Left colon (tissue), 2 donors: ENCODE measurements around the gene TSSK6. TPM values are rescaled to one million over a fixed set of nuclear protein-coding genes. Genes with fewer than 3 reads are reported as not detected.

Source experiments
- ATAC-seq: fragments of 200-7000 bp; cut with Tn5 transposase; one replicate; pipeline ENCODE4 v1.9.1; 2020; ENCODE audit warnings: mild to moderate bottlenecking, moderate library complexity
- DNase-seq, 2 donors: peaks; one replicate each; pipeline ENCODE4 v3.0.0-alpha.2; 2020
- intact Hi-C, 2 donors: fragments of 100-400 bp; cut with DNase I in 1 of 2; cut with micrococcal nuclease in 1 of 2; formaldehyde crosslinking; loops; one replicate each; pipeline versions ENCODE4 v1.11.2 to v1.14.0; 2022; cut with DNase I, micrococcal nuclease
- total RNA-seq, 2 donors: library from RNA; stranded (reverse); fragmentation: NEBNext Ultra II Directional; extraction: Animal tissue kit (Norgen Biotek cat#: 25700); gene quantifications; one replicate each; pipeline ENCODE4 v1.2.1, GENCODE V29; 2021
- donor health status: DM: no; HTN: no; CAD: no.
- donor health status: DM: yes; HTN: yes; CAD: no.

Gene TSSK6
- total RNA-seq, 2 donors from 2014 or later, result 1.6 to 2.8 TPM

DNA sequence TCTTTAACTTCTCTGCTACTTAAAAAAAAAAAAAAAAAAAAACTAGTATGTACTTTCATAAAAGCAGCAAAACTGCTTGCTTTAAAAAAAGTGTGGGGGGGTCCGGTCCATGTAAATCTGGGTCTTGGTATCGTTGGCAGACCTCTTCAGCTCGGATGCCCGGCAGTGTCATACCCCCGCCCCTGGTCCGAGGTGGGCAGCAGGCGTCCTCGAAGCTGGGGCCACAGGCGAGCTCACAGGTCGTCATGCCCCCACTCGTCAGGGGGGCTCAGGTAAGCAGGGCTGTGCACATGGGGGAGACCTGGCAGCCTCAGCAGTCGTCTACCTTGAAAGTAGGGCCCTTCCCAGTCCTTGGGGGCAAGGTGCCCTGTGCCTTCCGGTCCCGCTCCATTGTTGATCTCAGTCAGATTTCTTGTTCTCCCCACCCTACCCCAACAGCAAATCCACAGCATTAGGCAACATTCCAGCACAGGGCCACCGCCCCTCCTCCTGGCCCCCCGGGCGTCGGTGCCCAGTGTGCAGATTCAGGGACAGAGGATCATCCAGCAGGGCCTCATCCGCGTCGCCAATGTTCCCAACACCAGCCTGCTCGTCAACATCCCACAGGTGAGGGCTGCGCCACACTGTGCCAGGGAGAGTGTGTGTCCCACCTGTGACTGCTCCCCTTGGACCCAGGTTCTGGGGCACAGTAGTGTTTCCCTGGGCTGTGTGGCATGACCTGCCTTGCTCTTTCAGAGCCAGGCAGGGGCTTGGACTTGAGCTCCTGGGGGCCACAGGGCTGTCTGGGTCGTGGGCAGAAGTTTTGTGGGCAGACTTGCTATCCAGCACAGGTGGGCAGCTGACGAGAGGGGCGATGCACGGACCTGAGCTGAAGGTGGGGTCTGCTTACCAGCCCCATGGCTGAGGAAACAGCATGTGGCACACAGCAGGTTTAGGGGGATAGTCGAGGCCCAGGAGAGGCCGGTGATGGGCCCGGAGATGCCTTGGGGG, 19.4 kb downstream of the TSSK6 start:
- intact Hi-C loops, result no loop called here
- DNase-seq (no peak), ATAC-seq (no peak)

DNA sequence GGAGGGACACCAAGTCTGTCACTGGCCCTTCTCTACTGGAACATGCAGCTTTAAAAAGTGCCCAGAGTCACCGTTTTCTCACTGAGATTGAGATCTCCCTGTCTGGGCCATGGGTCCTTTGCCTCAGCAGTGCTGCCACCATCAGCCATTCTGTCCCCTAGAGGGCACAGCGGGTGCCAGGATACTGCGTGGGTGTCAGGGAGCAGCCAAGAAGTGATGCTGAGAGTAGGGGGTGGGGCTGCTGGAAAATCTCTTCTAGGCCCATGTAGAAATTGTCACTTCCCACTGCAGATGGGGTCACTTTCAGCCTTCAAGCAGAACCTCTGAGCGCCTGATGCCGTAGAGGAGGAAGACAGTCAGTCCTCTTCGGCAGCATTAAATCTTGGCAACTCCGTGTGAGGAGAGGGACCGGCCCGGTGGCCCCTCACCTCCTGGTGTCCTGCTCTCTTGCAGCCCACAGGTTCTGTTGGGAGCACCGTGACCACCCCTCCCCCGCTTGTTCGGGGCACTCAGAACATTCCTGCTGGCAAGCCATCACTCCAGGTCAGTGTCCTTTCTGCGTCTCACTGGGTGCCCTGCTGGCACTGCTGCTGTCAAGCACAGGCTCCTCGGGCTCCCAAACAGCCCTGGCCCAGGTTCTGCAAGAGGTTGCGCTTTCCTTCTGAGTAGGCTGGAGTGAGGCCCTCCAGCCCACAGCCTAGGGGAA, 21.4 kb downstream of the TSSK6 start:
- intact Hi-C loops, result loop anchor here in 1 of 2 donors (5.0 kb wide), 1 partner anchor 127 kb away; no protein-coding TSS in a partner anchor
- no peak for ATAC-seq
- DNase-seq, result no peak

DNA sequence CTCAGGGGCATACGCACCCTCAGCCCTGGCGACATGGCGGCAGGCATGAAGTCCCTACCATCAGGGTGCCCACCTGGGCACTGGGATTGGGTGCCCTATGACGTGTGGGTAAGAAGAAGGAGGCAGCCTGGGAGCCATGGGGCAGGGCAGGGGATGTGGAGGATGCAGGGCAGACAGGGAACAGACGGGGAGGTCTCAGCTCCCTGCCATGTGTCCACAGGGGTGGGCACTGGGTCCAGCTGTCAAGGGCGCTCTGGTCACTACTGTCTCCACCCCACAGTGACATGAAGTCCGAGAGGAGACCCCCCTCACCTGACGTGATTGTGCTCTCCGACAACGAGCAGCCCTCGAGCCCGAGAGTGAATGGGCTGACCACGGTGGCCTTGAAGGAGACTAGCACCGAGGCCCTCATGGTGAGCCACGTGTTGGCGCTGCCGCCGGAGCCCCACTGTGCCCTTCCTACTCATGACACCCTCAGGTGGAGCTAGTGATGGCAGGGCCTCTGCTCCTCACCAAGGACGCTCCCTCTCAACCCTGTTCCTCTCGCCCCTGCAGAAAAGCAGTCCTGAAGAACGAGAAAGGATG, 23.2 kb downstream of the TSSK6 start:
- intact Hi-C loops, result loop anchor here in 1 of 2 donors (5.0 kb wide), 1 partner anchor 125 kb away; no protein-coding TSS in a partner anchor
- ATAC-seq (no peak), DNase-seq (no peak)

DNA sequence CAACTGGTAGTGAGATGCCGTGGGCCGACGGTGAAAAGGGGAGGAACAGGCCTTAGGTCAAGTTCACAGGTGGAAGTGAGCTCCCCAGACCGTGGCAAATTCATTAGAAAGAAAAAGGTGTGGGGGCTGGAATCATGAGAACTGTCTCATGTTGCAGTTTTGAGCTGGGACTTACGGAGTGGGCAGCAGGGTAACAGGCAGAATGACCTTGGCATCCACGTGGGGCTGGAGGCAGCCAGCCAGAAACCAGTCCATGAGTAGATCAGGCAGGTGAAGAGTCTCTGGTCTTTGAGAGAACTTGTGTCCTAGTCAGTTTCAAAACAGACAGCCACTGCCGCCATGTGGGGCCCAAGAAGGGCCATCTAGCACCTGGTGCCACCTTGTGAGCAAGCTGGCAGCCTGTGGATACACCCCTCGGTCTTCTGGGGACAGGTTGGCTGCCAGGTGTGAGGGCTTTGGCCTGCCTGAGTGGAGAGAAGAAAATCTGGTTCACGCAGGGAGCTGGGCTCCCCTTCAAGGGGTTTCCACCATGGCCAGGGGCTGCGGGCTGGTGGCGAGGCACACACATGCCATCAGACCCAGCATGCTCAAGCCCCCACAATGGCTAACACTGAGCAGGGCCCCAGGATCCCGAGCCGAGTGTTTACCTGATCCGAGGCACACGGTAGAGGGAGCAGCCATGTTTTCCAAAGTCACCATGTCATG, 23.9 kb downstream of the TSSK6 start:
- ATAC-seq, result no peak
- intact Hi-C loops, result loop anchor here in 1 of 2 donors (5.0 kb wide), 1 partner anchor 124 kb away; no protein-coding TSS in a partner anchor
- no peak for DNase-seq

DNA sequence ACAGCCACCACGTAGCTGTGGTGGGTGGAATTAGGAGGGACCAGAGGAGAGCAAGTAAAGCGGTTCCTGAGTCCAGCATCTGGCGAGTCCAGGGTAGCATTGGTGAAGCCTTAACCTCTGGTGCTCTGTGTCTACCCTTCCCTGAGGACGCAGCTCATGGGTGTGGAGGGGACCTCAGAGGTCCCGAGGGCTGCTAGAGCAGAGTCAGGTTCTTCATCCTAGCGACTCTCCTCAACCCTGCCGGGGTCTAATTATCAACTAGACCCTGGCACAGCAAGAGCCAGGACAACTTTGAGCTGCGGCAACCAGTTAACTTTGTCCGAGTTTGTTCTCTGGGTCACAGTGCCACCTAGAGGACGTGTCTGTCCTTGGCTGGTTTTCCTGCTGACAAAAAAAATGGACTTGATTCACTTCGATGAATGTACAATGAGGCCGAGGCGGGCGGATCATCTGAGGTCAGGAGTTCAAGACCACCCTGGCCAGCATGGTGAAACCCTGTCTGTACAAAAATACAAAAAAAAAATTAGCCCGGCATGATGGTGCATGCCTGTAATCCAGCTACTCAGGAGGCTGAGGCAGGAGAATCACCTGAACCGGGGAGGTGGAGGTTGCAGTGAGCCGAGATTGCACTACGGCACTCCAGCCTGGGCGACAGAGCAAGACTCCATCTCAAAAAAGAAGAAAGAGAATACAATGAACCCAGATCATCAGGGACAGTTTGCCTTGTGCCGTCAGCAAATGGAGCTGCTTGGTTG, 25.0 kb downstream of the TSSK6 start:
- intact Hi-C loops, result loop anchor here in 1 of 2 donors (5.0 kb wide), 1 partner anchor 123 kb away; no protein-coding TSS in a partner anchor
- DNase-seq (peak; percentile 67 to 81), ATAC-seq (peak; percentile 44)

DNA sequence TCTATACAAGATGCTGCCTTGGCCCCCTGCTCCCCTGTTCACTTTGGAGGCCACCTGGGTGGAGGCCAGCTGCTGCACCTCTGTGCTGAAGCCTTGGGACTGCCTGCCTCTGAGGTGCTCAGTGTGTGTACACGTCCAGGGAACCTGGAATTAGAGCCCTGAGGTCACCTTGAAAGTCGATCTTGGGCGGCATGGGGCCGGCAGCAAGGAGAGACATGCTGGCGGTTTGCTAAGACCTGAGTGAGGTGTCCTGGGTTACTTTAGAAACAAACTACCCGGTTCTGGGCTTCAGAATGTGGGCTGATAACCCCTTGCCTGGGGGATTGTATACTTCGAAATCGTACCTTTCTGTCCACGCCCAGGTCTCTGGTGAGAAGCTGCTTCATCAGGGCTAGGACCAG, 25.5 kb downstream of the TSSK6 start:
- intact Hi-C loops, result loop anchor here in 1 of 2 donors (5.0 kb wide), 1 partner anchor 123 kb away; no protein-coding TSS in a partner anchor
- ATAC-seq (peak; percentile 2), DNase-seq (peak in 1 of 2 donors; percentile 36)

DNA sequence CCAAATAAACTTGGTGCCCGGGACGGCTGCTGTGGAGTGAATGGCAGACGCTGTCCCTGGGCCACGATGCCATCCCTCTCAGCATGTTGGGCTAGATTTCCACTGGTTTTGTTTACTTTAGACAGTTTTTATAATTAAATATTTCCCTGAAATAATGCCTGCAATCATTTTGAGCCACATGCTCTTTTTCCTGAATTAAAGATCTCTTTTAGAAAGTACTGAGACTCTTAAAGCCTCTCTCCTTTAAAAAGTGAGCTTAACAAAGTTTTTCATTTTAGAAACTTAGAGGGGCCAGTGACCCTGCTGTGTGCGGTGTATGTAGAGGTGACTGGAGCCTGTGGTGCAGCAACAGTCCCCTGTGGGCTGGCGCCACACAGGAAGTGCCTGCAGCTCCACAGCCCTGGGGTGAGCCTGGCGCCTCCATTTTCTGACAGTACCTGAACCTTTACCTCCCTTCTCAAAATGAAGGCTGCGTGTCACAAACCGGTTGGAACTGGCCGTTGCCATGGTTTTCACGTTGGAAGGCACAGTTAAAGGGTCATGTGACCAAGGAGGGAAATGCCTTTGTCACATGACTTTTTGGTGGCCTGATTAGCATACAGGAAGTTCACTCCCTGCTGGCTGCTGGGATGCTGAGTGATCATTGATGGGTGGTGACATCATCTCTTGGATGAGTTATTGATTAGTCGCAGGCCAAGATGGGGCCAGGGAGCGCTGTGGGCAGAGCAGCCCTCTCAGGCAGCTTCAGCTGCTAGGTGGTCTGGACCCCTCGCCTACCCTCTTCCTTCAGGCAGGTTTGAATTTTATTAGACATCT, 26.3 kb downstream of the TSSK6 start:
- ATAC-seq, result peak; percentile 73
- DNase-seq, result peak; percentile 85 to 89
- intact Hi-C loops, result no loop called here

DNA sequence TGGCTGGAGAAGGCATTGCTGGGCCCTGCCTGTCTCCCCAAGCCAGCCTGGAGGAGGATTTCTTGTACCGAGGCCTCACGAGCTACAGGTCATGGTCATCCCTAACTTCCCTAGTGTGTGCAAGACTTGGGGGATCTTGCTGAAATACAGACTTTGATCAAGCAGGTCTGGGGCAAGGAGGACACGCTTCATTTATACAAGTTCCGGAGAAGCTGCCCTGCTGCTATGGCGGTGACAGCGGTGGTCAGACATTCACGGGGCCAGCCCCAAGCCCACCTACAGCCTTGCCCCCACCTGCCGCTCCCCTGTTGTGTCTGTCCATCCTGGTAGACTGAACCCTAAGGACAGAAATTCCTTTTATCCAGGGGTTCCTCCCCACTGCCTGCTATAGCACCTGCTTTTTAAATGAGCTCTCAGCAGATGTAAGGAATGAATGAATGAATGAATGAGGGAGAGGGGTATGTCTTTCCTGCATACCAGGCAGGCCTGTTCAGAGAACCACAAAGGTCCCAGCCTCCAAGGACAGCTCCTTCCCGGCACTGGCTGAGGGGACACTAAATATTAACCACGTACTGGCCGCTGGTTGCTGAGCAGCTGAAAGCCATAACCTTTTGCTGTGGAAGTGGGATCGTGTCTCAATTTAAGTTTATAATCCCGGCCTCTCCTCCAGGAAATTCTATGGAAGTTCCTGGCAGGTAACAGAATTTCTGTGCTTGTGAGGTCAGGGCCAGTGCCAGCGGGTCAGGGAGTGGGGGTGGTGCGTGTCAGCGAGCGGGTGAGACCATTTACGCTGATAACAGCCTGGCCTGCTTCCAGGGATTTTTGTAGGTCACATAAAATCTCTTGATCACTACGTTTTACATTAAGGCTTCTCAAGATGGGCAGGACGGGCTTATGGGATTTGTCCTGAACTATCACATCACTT, 27.1 kb downstream of the TSSK6 start:
- intact Hi-C loops, result no loop called here
- ATAC-seq (peak; percentile 56), DNase-seq (peak; percentile 72 to 82)

DNA sequence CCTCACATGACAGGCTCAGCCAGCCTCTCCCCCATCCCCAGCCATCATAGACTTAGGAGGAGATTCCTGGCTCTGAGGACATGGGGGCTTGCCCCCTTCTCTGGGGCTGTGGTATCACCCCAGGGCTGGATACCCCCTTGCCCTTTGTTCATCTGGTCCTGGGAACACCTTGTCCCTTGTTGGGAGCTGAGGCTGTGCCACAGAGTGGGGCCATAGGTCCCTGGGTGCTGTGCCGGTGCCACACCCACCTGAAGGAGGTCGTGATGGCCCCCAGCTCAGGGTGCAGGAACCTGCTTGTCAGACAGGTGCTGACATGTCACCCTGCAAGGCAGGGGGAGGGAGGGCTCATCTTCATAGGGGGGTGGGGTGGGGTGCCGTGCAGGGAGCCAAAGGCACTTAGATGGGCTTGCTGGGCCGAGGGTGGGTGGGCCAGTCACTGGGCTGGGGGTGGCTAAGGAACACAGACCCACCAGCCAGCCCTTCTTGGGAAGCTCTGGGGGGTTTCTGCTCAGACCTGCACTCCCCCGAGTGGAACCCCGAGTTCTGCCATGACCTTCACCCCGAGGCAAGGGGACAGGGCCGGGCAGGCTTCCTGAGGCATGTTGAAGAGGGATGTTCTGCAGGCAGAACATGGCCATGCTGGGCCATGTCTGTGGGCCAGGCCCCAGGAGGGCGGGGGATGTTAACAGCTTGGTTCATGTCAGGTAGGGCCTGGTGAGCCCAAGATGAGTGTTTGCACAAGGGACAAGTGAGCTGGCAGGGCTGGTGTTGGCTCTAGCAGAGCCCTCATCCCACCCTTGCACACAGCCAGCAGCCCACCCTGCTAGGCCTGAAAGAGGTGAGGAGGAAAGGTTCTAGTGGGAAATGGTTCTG, 28.0 kb downstream of the TSSK6 start:
- no peak for DNase-seq
- intact Hi-C loops, result no loop called here
- ATAC-seq, result no peak

DNA sequence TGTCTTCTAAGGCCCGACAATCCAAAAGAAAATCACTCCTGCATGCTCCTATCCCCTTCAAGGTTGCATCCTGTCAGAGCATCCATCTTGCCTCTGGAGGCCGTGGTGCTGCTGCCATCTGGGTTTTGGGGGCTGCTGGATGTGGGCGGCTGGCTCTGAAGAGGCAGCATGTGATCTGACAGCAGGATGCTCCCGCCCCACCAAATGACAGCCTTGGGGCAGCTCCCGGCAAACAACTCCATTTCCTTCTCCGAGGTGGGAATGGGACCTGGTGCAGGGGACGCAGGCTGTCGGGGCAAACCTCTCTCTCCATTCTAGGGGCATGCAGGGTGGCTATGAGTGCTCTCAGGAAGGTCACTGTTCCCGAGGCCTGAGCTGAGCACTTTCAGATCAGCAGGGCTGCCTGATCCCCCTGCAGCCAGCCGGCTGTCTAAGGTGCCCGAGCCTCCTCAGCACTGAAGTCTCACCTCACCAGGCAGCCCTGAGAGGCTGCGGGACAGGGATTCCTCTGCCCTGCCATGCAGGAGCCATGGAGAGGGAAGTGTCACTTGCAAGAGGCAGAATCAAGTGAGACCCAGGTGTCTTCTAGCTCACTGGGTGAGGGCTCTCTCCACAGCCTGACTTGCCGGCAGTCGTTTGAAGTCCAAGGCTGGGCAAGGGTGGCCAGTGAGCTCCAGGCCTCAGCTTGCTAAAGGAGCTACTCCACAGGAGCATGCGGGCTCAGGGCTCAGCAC, 28.8 kb downstream of the TSSK6 start:
- DNase-seq (no peak), ATAC-seq (no peak)
- intact Hi-C loops, result no loop called here

DNA sequence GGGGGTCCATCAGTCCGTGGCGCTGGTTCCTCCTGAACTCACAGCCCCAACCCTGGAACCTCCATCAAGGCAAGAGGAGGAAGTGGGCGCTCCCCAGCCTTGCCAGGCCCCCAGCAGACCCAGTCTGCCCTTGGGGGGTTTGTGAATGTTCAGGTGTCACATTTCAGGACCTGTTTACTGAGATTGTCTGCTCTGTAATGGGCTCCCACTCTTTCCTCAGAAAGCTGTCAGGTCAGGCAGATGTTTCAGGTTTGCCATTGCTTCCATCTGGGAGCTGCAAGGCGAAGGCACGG, 29.4 kb downstream of the TSSK6 start:
- no peak for DNase-seq
- intact Hi-C loops, result no loop called here

DNA sequence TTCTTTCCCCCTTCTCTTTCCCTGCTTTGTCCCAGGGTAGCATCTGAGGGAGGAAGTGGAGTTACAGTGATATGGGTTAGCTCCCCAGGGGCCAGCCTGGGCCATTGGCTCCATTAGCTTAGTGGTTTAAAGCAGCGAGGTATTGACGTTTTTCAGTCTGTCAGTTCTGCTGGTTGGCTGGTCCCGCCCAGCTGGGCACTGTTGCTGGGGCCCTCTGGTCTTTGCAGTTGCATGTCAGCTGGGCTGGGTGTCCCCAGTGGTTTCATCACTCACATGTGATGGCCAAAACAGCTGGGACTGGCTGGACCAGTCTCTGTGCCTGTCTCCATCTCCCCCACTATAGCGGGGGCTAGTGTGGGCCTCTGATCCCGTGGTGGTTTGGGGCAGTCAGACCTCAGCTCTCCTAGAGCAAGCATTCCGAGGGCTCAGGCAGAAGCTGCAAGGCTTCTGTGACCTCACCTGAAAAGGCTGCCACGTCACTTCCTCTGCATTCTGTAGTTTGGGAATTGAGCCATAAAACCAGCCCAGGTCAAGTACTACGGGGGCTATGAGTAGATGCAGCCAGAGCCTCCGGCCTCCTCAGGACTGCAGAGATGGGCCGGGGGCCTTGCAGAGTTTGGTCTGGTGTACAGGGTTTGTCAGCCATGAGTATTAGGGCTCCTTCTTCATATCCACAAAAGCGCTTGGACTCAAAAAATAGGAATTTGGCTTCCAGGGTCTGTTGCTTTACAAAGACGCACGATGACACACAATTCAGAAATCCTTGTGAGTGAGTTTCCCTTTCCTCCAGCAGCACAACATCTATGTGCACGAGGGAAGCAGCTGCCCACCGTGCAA, 30.0 kb downstream of the TSSK6 start:
- intact Hi-C loops, result no loop called here
- no peak for ATAC-seq
- DNase-seq, result no peak

More for the DNA sequence above, 29.4 kb downstream of the TSSK6 start:
- ATAC-seq, result no peak

DNA sequence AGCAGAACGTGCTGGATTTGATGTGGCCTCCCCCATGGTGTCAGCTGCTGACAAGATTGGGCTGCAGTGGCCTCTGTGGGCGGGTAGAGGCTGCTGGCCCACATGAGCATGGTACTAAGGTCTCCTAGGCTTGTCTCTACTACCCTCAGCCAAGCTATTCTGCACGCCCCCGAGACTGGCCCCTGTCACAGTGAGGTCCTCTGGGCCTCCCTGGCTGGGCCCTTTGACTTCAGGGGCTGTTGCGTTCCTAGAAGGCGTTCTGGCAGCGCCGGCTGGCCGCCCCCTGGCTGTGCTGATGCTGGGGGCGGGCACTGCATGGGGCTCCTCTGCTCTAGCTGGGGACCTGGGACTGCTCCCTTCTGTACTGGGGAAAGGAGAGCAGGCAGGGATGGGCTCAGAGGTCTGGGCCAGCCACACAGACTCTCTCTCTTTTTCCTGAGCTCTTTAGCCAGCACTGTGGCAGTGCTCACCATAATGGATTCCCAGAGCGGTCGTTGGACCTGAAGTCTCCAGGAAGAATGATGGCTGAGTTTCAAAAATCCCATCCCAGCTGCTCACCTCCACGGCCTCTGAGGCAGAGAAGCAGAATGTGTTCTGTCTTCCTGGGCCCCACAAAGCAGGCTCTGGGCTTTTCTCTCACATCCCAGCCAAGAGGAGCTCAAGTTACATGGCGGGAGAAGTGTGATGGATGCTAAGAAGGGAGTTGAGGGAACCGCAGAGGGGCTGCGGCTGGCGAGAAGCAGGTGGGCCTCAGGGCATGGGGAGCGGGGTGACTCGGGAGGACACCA, 32.3 kb downstream of the TSSK6 start:
- ATAC-seq, result no peak
- intact Hi-C loops, result no loop called here
- DNase-seq, result no peak
